B cell (primary cell): ENCODE results near the gene URGCP. TPM values are rescaled to one million over a fixed set of nuclear protein-coding genes. Genes with fewer than 3 reads are reported as not detected.

Experiments used
- ATAC-seq: fragments of 200-7000 bp; cut with Tn5 transposase; one replicate; pipeline ENCODE4 v1.10.0; 2021; ENCODE audit warnings: low read depth, mild to moderate bottlenecking, moderate number of reproducible peaks, moderate library complexity
- CTCF ChIA-PET: fragments of 350-600 bp; sonication (Branson Sonifier 250); formaldehyde crosslinking; loops from one replicate; lab custom pipeline; 2021; ENCODE audit warnings: antibody characterized with exemption, inconsistent platforms; lab: Charles Lee
- POLR2A ChIA-PET: fragments of 350-600 bp; sonication (Branson Sonifier 250); formaldehyde crosslinking; loops from one replicate; lab custom pipeline; 2021; ENCODE audit warnings: antibody characterized with exemption; lab: Charles Lee
- DNase-seq: peaks from one replicate; pipeline ENCODE4 v3.0.0; 2013
- H2AFZ ChIP-seq: 2 replicates; pipeline ENCODE4 v1.6.1; 2012; ENCODE audit warnings: mild to moderate bottlenecking, low read depth, low read length; ENCODE audit not compliant: insufficient read depth, poor library complexity, severe bottlenecking
- H3K27ac ChIP-seq, 2 donors: 1 replicate in 1 of 2; 2 replicates in 1 of 2; pipeline ENCODE4 v1.5.1; 2012 to 2013; ENCODE audit warnings: low read length in 2 of 2, mild to moderate bottlenecking in 2 of 2, moderate library complexity in 1 of 2
- H3K27me3 ChIP-seq, 4 experiments: fragments of 200-600 bp in 1 of 4; sonication (generic) in 1 of 4; replicated peaks in 1 of 4; 1 replicate in 2 of 4; 2 replicates in 2 of 4; pipeline versions ENCODE4 v1.6.1 to v1.7.0; 2013 to 2016; ENCODE audit warnings: low read length in 3 of 4, mild to moderate bottlenecking in 2 of 4, mixed read lengths in 1 of 4, moderate library complexity in 1 of 4; ENCODE audit not compliant: insufficient read depth in 4 of 4, control insufficient read depth in 3 of 4; ENCODE audit errors: control extremely low read depth in 1 of 4
- H3K36me3 ChIP-seq, 2 experiments: replicated peaks in 1 of 2; 1 replicate in 1 of 2; 2 replicates in 1 of 2; pipeline versions ENCODE4 v1.6.1 to v1.7.1; 2013; ENCODE audit warnings: low read length in 1 of 2; ENCODE audit not compliant: insufficient read depth in 2 of 2, control insufficient read depth in 1 of 2; ENCODE audit errors: control extremely low read depth in 1 of 2, extremely low read depth in 1 of 2
- H3K4me1 ChIP-seq, 2 donors: fragments of 200-600 bp in 1 of 2; sonication (generic) in 1 of 2; 1 replicate in 1 of 2; 2 replicates in 1 of 2; pipeline versions ENCODE4 v1.5.1 to v1.6.1; 2013 to 2017; ENCODE audit warnings: low read length in 2 of 2; ENCODE audit not compliant: control insufficient read depth in 2 of 2, insufficient read depth in 2 of 2
- H3K4me2 ChIP-seq: replicated peaks from 2 replicates; pipeline ENCODE3; 2012; ENCODE audit warnings: mild to moderate bottlenecking, low read depth, low read length; ENCODE audit not compliant: poor library complexity, severe bottlenecking
- H3K4me3 ChIP-seq, 5 experiments: fragments of 200-600 bp in 1 of 5; sonication (generic) in 1 of 5; 1 replicate in 3 of 5; 2 replicates in 2 of 5; pipeline versions ENCODE4 v1.5.1 to v1.7.0; 2011 to 2016; ENCODE audit warnings: low read length in 4 of 5, mild to moderate bottlenecking in 4 of 5, low read depth in 2 of 5, control low read depth in 1 of 5, moderate library complexity in 1 of 5; ENCODE audit not compliant: insufficient read depth in 1 of 5; ENCODE audit errors: control extremely low read depth in 1 of 5, extremely low read depth in 1 of 5
- H3K79me2 ChIP-seq: fragments of 200-600 bp; sonication (generic); one replicate; pipeline ENCODE4 v1.6.0; 2016; ENCODE audit warnings: low read length; ENCODE audit not compliant: control insufficient read depth, insufficient read depth
- H3K9ac ChIP-seq: fragments of 200-600 bp; sonication (generic); 2 replicates; pipeline ENCODE4 v1.6.1; 2017; ENCODE audit warnings: mild to moderate bottlenecking, low read length, moderate library complexity
- H3K9me3 ChIP-seq, 3 donors: one replicate each; pipeline versions ENCODE4 v1.6.1 to v1.7.1; 2013; ENCODE audit warnings: low read length in 2 of 3; ENCODE audit not compliant: control insufficient read depth in 2 of 3, insufficient read depth in 1 of 3; ENCODE audit errors: control extremely low read depth in 1 of 3
- H4K20me1 ChIP-seq: 2 replicates; pipeline ENCODE4 v1.6.0; 2012; ENCODE audit warnings: mild to moderate bottlenecking, low read length; ENCODE audit not compliant: insufficient read depth, control insufficient read depth, poor library complexity, severe bottlenecking
- H3K27ac Mint-ChIP-seq: one replicate; pipeline ENCODE4 v1.8.0; 2021; ENCODE audit warnings: mixed read lengths
- H3K27me3 Mint-ChIP-seq: one replicate; pipeline ENCODE4 v1.8.0; 2021; ENCODE audit warnings: mixed read lengths
- H3K4me1 Mint-ChIP-seq: one replicate; pipeline ENCODE4 v1.8.0; 2021; ENCODE audit warnings: mixed read lengths
- H3K4me3 Mint-ChIP-seq: one replicate; pipeline ENCODE4 v1.8.0; 2021; ENCODE audit warnings: mixed read lengths
- H3K9me3 Mint-ChIP-seq: one replicate; pipeline ENCODE4 v1.8.0; 2022; ENCODE audit warnings: mixed read lengths; ENCODE audit not compliant: insufficient read depth
- EZH2 ChIP-seq: IDR thresholded peaks from 2 replicates; pipeline ENCODE4 v1.6.1; 2012; ENCODE audit warnings: borderline replicate concordance, low read depth, mild to moderate bottlenecking, moderate library complexity, low read length; ENCODE audit not compliant: insufficient read depth, poor library complexity, severe bottlenecking
- WGBS: methylation state at CpG from one replicate; pipeline ENCODE4 v1.1.5; 2013; ENCODE audit warnings: missing lambda C conversion rate; ENCODE audit not compliant: insufficient coverage; 5-methylcytosine and 5-hydroxymethylcytosine counted together
- intact Hi-C: fragments of 100-400 bp; cut with micrococcal nuclease; formaldehyde crosslinking; loops from one replicate; pipeline ENCODE4 v1.10.0; 2022
- polyA plus RNA-seq: library from polyadenylated mRNA; depleted of rRNA; stranded (reverse); fragments of >200 nt; gene quantifications from 2 replicates; pipeline ENCODE4 v1.2.3, GENCODE V29; 2012
- total RNA-seq, 2 donors: library from RNA; stranded (reverse); fragments of 120-200 nt in 1 of 2; gene quantifications; 1 replicate in 1 of 2; 2 replicates in 1 of 2; pipeline versions ENCODE4 v1.2.3 to v1.2.4, GENCODE V29; 2013 to 2022
- TF ChIP-seq, protein P1 (sequence below): fragments of 200-600 bp; IDR thresholded peaks from one replicate; pipeline ENCODE4 v1.8.0; 2022; ENCODE audit warnings: antibody characterized with exemption, mild to moderate bottlenecking

The URGCP gene
- total and polyA plus RNA-seq, 2 donors (not counting 1 experiment from before 2014, with no cell fraction given) = 16.5 to 25.1 TPM

DNA sequence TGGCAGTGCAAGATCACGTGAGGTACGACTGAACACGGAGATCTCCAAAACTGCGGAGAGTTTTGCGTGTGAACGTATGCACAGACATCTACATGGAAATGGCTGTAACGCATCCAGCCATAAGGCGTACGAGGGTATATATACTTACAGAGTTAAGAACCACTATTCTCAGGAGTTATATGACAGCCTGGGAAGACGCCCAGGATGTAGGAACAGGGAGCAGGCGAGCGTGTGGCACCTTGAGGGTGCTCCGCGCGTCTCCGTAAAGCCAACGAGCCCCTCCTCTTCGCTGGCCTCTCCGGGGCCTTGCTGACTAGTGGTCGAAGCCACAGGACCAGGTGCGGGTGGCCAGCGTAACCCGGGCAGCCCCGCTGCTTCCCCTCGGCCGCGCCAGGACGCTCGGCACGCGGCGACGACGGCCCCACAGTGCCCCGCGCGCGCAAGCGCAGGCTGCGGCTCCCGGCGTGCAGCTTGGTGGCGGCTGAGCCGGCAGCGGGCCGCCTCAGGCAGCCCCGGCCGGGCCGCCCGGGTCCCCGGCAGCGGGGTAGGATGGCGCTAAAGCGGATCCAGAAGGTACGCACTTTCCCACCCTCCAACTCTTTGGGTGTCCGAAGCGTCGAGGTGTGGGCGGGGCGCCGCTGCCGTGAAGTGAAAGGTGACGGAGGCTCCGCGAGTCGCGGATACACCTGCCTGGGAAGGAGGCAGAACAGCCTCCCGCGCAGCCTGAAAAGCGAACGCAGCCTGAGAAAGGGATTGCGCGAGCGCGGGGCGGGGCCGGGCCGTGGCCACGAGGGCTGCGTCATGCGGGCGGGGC lies 19.8 kb upstream of the URGCP start, which contains the start of gene UBE2D4:
TSS of gene UBE2D4 (plus strand) at position 453 of the 814 bp plus-strand sequence. CDS start at position 550, 97 bp downstream.
- CTCF ChIA-PET = interaction anchor here (1.1 kb wide), 1 partner anchor 343 kb away, joined by 4 read pairs; the partner anchor contains the start of gene STK17A
- Histone ChIP-seq H3K4me2 (peak within 1 kb of the TSS; percentile 89), H4K20me1 (no peaks in the 10 kb centered on the region), H3K36me3 (peaks cover 0 to 3% of the 10 kb centered on the region in 2 experiments), H3K4me3 (peak within 1 kb of the TSS; percentile 53 to 85 (median 72)), H3K27ac (peak within 1 kb of the TSS; percentile 87 to 94), H2AFZ (peak within 1 kb of the TSS; percentile 89), H3K27me3 (no peaks in the 10 kb centered on the region), H3K79me2 (peaks cover 55% of the 10 kb centered on the region), H3K4me1 (peaks cover 8 to 21% of the 10 kb centered on the region in 2 donors), H3K9me3 (no peaks in the 10 kb centered on the region), H3K9ac (peak within 1 kb of the TSS; percentile 74)
- H3K27me3 Mint-ChIP-seq = no peaks in the 10 kb centered on the region
- POLR2A ChIA-PET = interaction anchor here (0.6 to 1.5 kb wide), 3 partner anchors 21 to 60 kb away, joined by 5 to 6 read pairs (median 6); partner anchors contain the start of gene MRPS24
- H3K4me3 Mint-ChIP-seq = peak within 1 kb of the TSS; percentile 95
- no peak for TF ChIP-seq EZH2
- TF ChIP-seq, protein P1, sequence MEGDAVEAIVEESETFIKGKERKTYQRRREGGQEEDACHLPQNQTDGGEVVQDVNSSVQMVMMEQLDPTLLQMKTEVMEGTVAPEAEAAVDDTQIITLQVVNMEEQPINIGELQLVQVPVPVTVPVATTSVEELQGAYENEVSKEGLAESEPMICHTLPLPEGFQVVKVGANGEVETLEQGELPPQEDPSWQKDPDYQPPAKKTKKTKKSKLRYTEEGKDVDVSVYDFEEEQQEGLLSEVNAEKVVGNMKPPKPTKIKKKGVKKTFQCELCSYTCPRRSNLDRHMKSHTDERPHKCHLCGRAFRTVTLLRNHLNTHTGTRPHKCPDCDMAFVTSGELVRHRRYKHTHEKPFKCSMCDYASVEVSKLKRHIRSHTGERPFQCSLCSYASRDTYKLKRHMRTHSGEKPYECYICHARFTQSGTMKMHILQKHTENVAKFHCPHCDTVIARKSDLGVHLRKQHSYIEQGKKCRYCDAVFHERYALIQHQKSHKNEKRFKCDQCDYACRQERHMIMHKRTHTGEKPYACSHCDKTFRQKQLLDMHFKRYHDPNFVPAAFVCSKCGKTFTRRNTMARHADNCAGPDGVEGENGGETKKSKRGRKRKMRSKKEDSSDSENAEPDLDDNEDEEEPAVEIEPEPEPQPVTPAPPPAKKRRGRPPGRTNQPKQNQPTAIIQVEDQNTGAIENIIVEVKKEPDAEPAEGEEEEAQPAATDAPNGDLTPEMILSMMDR = no peak
- H3K9me3 Mint-ChIP-seq = no peaks in the 10 kb centered on the region
- H3K27ac Mint-ChIP-seq = peak within 1 kb of the TSS; percentile 96
- under 1% methylated on average over 76 of the region's 82 CpGs for WGBS
- H3K4me1 Mint-ChIP-seq = peaks cover 18% of the 10 kb centered on the region
- intact Hi-C loops = loop anchor here (1.0 to 5.0 kb wide), 7 partner anchors 20 to 1185 kb away; partner anchors contain the start of genes MRPS24, NUDCD3, PPIA and PURB
- peak; percentile 93 for DNase-seq
- ATAC-seq = peak; percentile 87

DNA sequence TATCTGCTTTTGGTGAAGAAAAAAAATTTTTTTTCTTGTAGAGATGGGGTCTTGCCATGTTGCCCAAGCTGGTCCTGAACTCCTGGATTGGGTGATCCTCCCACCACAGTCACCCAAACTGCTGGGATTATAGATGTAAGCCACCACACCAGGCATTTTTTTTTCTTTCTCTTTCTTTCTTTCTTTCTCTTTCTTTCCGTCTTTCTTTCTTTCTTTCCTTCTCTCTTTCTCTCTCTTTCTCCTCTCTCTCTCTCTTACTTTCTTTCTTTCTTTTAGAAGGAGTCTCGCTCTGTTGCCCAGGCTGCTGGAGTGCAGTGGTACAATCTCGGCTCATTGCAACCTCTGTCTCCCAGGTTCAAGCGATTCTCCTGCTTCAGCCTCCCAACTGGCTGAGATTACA lies 16.3 kb upstream of the URGCP start:
- H3K4me2 ChIP-seq = no peak overlapping the region
- no peak overlapping the region for H3K4me3 ChIP-seq
- H3K27ac ChIP-seq = no peak overlapping the region
- H2AFZ ChIP-seq = no peak overlapping the region
- Mint-ChIP-seq H3K4me3 (no peak overlapping the region), H3K4me1 (peaks cover 18% of the 10 kb centered on the region), H3K27ac (no peak overlapping the region), H3K9me3 (no peaks in the 10 kb centered on the region), H3K27me3 (no peaks in the 10 kb centered on the region)
- H3K79me2 ChIP-seq = peaks cover 30% of the 10 kb centered on the region
- peaks cover 0 to 3% of the 10 kb centered on the region in 2 experiments for H3K36me3 ChIP-seq
- peaks cover 8 to 21% of the 10 kb centered on the region in 2 donors for H3K4me1 ChIP-seq
- no peak for TF ChIP-seq EZH2
- TF ChIP-seq, protein P1 = no peak
- peaks cover 8% of the 10 kb centered on the region for H4K20me1 ChIP-seq
- H3K27me3 ChIP-seq = no peaks in the 10 kb centered on the region
- no peaks in the 10 kb centered on the region for H3K9me3 ChIP-seq
- intact Hi-C loops = no loop called here
- H3K9ac ChIP-seq = no peak overlapping the region
- no peak for DNase-seq
- POLR2A ChIA-PET = no interaction called here
- CTCF ChIA-PET = no interaction called here
- no peak for ATAC-seq
- WGBS = 100% methylated on average over 1 of the region's 4 CpGs
